GM19193 (cell line): Measurements from ENCODE around the gene CALY.

Experiments used
- POLR2A ChIP-seq: IDR thresholded peaks from 4 replicates; pipeline ENCODE4 v1.6.1; 2011; ENCODE audit not compliant: insufficient read depth, insufficient read length; ENCODE audit errors: extremely low read depth

CALY gene

GRCh38 chr10:133312016-133312768 is 24.5 kb downstream of the CALY start:
- TF ChIP-seq POLR2A: no peak

- TF ChIP-seq POLR2A: no peak
Measured at GRCh38 chr10:133311570-133311969, 25.1 kb downstream of the CALY start.

- TF ChIP-seq POLR2A: no peak
Measured at GRCh38 chr10:133310789-133311188, 25.9 kb downstream of the CALY start.

GRCh38 chr10:133310399-133310755 is 26.3 kb downstream of the CALY start:
- TF ChIP-seq POLR2A: no peak

GRCh38 chr10:133309720-133310398 is 26.8 kb downstream of the CALY start:
- TF ChIP-seq POLR2A: no peak

- TF ChIP-seq POLR2A: no peak
Measured at GRCh38 chr10:133309100-133309719, 27.5 kb downstream of the CALY start.

- peak; percentile 83 for TF ChIP-seq POLR2A
Measured at GRCh38 chr10:133308421-133309099, 28.1 kb downstream of the CALY start, which contains the start of the genes TUBGCP2 and ZNF511. Gene TUBGCP2, minus strand, starts transcription at chr10:133308872. Its CDS starts 5,931 bp downstream, at chr10:133302941. Gene ZNF511, plus strand, starts transcription at chr10:133308914. Its CDS starts 30 bp downstream, at chr10:133308944.

GRCh38 chr10:133307776-133308420 is 28.8 kb downstream of the CALY start:
- no peak for TF ChIP-seq POLR2A

GRCh38 chr10:133306941-133307379 is 29.7 kb downstream of the CALY start:
- no peak for TF ChIP-seq POLR2A

GRCh38 chr10:133306097-133306476 is 30.6 kb downstream of the CALY start:
- no peak for TF ChIP-seq POLR2A

- TF ChIP-seq POLR2A: no peak
Measured at GRCh38 chr10:133303206-133303605, 33.5 kb downstream of the CALY start.

GRCh38 chr10:133302230-133302629 is 34.5 kb downstream of the CALY start:
- TF ChIP-seq POLR2A: no peak

- TF ChIP-seq POLR2A: no peak
Measured at GRCh38 chr10:133299738-133300137, 37.0 kb downstream of the CALY start.

GRCh38 chr10:133299224-133299623 is 37.5 kb downstream of the CALY start:
- TF ChIP-seq POLR2A: no peak
